Ramos (cell line): ENCODE measurements around the gene RIMS3.
"Not testable (repeated sequence)": the region's sequence is repeated elsewhere in the genome, so short reads cannot be mapped to it uniquely, and the experiment has no call there.

Source experiments
- in situ Hi-C: fragments of 300-500 bp; cut with MboI; formaldehyde crosslinking; loops from one replicate; pipeline ENCODE4 v1.14.3; 2022; ENCODE audit warnings: low sequenced_read_pairs; ENCODE audit not compliant: unreplicated experiment

RIMS3 gene

DNA sequence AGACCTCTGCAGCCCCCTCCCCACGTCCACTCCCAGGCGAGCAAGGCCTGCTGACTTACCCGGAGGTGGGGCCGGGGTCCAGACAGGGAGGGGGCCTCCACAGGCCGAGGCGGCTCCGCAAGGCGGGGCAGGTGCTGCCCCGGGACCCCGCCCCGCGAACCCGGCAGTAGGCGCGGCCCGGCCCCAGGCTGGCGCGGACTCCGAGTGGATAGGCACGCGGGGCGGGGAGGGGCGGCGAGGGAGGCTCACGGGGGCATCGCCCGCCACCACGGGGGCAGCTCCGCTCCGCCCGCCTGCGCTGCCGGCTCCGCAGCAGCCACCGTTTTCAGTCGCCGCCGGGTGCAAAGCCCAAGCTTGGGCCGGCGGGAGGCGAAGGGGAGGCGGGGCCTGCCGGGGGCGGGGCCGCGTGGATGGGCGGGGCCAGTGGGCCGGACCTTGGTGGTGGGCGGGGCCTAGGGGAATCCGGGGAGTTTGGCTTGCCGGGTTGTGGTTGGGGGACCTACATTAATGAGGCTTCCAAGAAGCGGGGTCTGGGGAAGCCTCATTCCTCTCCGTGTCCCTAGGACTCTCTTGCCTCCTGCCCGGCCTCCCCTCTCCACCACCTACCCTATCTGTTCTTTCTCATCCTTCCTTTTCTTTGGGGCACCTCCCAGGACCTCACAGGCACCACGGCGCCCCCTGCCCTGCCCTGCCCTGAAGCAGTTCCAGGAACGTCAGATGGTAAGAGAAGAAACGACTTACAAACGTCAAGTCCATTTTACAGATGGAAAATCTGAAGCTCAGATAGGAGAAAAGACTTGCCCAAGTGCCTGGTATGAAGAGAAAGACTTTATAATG is at the start of gene RIMS3:
Gene RIMS3 (minus strand): TSS at position 348 of the 837 bp plus-strand sequence. CDS start 23,757 bp downstream, outside the sequence.
- in situ Hi-C loops, result no loop called here

GRCh38 chr1:40712997-40713396 is 47.5 kb upstream of the RIMS3 start:
- in situ Hi-C loops, result no loop called here

DNA sequence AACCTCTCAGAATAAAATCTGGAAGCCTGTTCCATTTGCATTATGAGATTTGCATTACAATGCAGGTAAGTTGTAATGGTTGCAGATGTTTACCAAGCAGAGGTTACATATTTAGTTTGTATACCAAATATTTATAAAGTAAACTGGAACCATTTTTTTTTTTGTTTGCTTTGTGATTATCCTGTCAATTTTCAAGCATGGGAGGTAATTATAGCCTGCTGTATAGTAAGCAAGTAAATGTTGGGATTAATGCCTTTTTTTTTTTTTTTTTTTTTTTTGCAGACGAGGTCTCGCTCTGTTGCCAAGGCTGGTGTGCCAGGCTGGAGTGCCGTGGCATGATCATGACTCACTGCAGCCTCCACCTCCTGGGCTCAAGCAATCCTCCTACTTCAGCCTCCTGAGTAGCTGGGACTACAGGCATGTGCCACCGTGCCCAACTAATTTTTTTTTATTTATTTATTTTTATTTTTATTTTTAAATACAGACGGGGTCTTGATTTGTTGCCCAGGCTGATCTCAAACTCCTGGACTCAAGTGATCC is 47.0 kb upstream of the RIMS3 start:
- in situ Hi-C loops, result no loop called here

DNA sequence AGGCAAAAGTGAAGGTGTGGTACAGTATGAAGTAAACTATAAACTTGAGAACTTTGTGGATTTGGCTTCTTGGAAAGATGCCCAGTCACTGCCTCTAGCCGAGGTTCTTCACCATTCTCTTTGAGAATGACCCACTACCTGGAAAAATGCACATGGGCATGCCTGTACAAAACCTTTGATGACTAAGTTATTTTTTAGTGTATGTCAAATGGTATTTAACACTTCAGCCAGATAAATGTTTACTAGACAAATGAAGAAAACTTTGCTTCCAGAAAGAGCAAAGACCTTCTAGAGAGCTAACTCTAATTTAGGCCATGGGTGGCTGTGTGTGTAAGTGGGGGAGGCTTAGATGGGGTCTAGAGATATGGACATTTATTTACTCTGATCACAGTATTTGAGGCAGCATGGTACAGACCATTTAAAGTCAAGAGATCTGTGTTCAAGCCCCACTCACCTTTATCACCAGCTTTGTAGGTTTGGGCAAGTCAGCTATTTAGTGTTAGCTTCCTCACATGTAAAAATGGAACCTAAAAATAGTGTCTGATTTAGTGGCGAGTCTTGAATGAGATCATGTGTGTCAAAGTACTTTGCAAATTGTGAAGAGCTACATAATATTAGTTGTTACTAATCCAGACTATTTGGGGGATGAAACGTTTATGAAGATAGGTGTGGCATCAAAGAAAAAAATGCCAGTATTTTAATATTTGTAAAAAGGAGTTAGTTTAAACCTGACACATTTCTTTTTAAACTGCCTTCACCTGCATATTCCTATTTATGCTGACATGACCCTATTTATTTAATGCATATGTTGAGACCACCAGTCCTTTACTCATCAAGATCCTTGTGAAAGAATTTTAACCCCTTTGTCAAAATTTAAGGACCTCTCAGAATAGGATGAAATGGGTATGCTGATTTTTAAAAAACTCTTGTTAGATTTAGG is 46.3 kb upstream of the RIMS3 start:
- in situ Hi-C loops, result no loop called here

DNA sequence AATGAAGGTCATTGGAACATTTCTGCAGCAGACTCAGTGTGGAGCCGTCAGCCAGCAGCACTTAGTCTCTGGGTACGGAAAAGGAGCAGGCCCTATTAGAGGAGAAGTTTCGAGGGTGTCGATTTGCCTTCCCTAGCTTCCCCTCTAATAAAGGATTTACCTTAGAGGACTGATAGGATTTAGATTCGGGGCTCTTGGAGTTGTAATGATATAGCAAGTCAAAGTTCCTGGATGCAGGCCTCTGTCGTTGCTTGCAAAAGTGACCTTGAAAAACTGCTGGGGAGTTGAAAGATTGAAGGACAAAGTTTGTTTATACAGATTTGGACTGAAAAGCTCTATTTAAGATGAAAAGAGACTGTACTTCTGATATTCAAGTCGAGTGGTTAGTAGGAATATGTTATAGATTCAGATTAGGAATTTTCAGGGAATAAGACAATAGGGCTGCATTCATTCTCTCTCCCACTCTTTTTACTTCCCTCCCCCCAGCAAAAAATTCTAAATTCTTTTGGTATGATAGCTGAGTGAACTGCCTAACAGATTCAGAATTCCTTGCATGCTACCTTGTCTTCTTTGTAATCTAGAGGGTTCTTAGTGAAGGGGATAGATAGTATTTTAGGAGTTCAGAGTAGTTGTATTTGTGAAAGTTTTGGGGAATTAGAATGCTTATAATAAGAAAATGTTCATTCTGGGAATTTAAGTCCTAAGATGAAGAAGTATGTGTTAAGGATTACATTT is 45.3 kb upstream of the RIMS3 start:
- in situ Hi-C loops, result no loop called here

DNA sequence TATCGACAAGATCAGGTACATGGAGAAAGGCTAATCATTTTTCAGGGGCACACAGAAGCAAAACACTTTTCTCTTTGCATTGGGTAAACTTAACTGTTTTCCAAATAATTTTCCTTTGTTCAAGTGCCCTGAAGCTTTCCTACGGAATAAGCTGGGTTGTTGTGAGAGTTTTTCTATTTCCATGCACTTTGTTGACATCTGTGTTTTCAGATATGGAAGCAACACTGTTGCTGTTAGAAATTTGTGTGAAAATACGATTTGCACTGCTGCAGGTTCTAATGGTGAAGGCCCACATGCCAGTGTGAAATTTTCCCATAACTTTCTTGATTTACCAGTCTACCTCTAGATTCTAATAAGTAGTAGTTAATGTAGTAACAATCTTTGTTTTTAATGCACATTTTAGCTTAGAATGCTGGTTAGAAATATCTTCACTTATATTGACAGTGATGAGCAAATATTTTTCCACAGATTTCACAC is 44.4 kb upstream of the RIMS3 start:
- in situ Hi-C loops, result no loop called here

DNA sequence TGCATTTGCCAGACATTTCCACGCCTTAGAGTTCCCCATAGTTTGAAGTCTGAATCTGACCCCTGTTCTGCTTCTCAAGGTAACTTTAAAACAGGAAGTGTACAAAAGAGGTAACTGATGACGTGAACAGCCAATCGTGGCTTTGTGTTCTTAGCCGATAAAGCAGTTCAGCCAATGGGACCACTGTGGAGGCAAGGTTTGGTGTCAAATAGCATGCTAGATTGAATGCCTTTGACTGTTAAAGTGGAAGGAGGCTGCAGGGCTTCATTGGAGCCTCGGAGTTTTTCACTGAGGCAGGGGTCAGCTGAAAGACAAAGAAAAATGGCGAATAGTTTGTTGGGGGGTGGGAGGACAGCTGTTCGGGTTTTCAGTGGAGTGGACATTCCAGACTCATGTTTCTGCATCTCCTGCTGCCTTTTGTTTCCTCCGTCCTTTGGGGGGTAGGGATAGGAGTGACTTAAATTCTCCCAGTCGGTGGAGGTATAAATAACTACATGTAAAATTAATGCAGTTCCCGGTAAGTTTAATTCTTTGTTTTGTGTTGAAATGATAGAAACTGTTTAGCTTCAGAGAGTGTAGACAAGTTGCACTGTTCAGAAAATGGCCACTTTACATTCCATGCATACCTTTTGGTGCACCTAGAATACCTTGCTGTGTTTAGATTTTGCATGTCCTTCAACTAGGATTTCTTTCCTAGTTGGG is 43.8 kb upstream of the RIMS3 start:
- in situ Hi-C loops, result no loop called here

DNA sequence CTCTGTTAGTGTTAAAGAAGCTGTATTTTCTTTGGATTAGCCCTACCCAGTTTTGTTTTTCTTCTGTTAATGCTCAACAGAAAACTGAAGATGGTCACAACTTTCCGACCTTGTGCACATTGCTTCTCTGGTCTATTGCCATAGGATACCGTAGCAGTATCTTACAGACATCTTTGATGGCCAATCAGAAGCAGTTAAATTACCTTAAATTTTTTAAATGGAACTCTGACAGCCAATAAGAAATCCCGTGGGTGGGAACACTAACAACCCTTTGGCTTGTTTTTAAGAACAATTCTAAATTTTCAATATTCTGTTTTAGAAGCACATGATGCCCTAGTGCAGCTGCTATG is 43.2 kb upstream of the RIMS3 start:
- in situ Hi-C loops, result no loop called here

DNA sequence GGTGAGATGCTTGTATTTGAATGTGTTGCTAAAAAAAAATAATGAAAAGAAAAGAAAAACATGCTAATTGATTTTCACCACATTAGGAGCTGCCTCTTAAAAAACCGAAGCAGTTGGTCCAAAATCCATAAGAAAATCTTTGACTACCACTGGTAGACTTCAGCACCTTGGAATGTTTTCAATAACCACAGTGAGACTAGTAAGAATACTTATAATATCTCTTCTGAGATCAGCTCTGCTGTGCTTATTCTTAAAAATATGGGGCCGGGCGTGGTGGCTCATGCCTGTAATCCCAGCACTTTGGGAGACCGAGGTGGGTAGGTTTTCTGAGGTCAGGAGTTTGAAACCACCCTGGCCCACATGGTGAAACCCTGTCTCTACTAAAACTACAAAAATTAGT is 41.1 kb upstream of the RIMS3 start:
- in situ Hi-C loops, result no loop called here

- in situ Hi-C loops, result no loop called here
Observed at GRCh38 chr1:40704817-40705733, 39.6 kb upstream of the RIMS3 start.

DNA sequence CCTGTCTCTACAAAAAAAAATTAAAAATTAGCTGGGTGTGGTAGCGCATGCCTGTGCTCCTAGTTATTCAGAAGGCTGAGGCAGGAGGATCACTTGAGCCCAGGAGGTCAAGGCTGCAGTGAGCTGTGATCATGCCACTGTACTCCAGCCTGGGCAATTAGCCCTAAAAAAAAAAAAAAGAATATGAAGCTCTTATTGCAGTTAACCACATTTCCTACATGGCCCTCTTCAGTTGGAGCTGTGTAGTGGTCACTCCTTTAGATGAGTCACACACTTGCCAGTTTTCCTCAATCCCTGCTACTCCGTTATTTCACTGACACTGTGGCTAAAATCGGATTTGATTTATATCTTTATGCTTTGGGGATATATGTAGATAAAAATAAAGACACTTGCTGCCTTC is 37.8 kb upstream of the RIMS3 start:
- in situ Hi-C loops, result no loop called here

- in situ Hi-C loops, result not testable (repeated sequence)
Observed at GRCh38 chr1:40702810-40703209, 37.3 kb upstream of the RIMS3 start.

DNA sequence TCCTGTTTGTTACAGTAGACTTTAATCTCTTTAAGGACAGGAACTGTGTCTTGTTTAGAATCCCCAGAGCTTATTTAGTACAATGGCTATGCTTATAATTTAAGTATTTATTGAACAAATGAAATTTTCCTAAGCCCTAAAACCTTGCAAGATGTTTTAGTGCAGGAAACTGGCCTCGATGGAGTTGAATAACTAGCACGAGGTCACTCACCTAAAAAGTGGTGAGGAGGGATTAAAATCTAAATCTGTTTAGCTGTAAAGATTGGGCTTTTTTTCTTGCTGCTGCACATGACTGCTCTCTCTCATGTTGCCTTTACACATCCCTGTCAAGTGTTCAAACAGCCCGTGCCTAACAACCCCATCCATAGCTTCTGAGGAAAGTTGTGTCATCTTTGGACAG is 36.2 kb upstream of the RIMS3 start:
- in situ Hi-C loops, result no loop called here

DNA sequence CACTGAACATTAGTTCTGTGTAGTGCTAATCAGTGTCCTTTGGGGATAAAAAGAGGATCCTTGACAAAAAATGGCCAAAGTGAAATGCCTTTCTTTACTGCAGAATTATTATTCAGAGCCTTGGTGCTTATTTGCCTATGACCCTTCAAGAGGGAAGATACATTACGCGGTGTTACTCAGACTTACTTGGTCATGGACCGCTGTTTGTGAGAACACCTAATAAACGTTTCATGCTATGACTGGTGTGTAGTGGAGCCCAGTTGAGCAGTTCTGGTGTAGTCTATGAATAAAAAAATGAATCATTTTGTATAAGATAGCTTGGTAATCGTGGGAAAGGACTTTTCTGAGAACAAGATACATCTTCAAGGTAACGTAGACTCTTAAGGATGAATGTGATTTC is 34.3 kb upstream of the RIMS3 start:
- in situ Hi-C loops, result no loop called here

GRCh38 chr1:40697436-40697835 is 32.0 kb upstream of the RIMS3 start:
- in situ Hi-C loops, result no loop called here

GRCh38 chr1:40696294-40696693 is 30.8 kb upstream of the RIMS3 start:
- in situ Hi-C loops, result no loop called here

- in situ Hi-C loops, result no loop called here
Observed at GRCh38 chr1:40694353-40694874, 28.9 kb upstream of the RIMS3 start.

GRCh38 chr1:40693425-40693824 is 27.9 kb upstream of the RIMS3 start:
- in situ Hi-C loops, result no loop called here
